HepG2 (cell line): ENCODE measurements around the gene BABAM2. TPM values are rescaled to one million over a fixed set of nuclear protein-coding genes. Genes with fewer than 3 reads are reported as not detected.

Experiments used
- ATAC-seq: fragments of 200-7000 bp; cut with Tn5 transposase; 3 replicates; pipeline ENCODE4 v1.9.1; 2020; ENCODE audit warnings: mild to moderate bottlenecking, moderate library complexity
- BruUV-seq: library from RNA; stranded (reverse); fragments of 400-500 nt; replicated peaks from 2 replicates; lab custom pipeline; 2021; lab: Mats Ljungman, UMichigan
- CTCF ChIA-PET: fragments of 300-600 bp; formaldehyde crosslinking; extraction: SDS; loops from one replicate; lab custom pipeline; 2021; ENCODE audit warnings: low total read pairs, inconsistent platforms, low intra/inter-chr PET ratio; lab: Yijun Ruan, JAX
- POLR2A ChIA-PET: fragments of 350-600 bp; sonication (Branson Sonifier 250); formaldehyde crosslinking; loops from one replicate; lab custom pipeline; 2020; ENCODE audit warnings: antibody characterized with exemption, inconsistent platforms; lab: Yijun Ruan, JAX
- DNase-seq: peaks from one replicate; pipeline ENCODE4 v3.0.0-alpha.2; 2015; ENCODE audit warnings: low spot score
- FAIRE-seq: peaks from 3 replicates; lab custom pipeline; 2011; peaks lifted over from hg19 to GRCh38; lab: Jason Lieb, UNC
- H2AFZ ChIP-seq: one replicate; pipeline ENCODE4 v1.6.1; 2011; ENCODE audit warnings: low read length, inconsistent platforms
- H3K27ac ChIP-seq: fragments of 300-600 bp; 3 replicates; pipeline ENCODE4 v1.8.0; 2011; ENCODE audit warnings: mixed run types, mild to moderate bottlenecking, mixed read lengths, low read length, inconsistent platforms; ENCODE audit not compliant: insufficient read depth; ENCODE audit errors: extremely low read length
- H3K27me3 ChIP-seq, 2 experiments: fragments of 200-600 bp in 1 of 2; 2 replicates in 1 of 2; 3 replicates in 1 of 2; pipeline versions ENCODE4 v1.6.0 to v1.8.0; 2011; ENCODE audit warnings: low read length in 2 of 2, mild to moderate bottlenecking in 2 of 2, moderate library complexity in 2 of 2, inconsistent platforms in 1 of 2; ENCODE audit not compliant: insufficient read depth in 2 of 2, control insufficient read depth in 1 of 2
- H3K36me3 ChIP-seq, 2 experiments: fragments of 200-600 bp in 1 of 2; replicated peaks in 1 of 2; 2 replicates in 1 of 2; 3 replicates in 1 of 2; pipeline versions ENCODE4 v1.5.1 to v1.8.0; 2011; ENCODE audit warnings: low read length in 2 of 2, inconsistent platforms in 1 of 2; ENCODE audit not compliant: insufficient read depth in 2 of 2, control insufficient read depth in 1 of 2
- H3K4me1 ChIP-seq: 2 replicates; pipeline ENCODE4 v1.5.1; 2012; ENCODE audit warnings: low read length, inconsistent platforms; ENCODE audit not compliant: insufficient read depth
- H3K4me2 ChIP-seq: 2 replicates; pipeline ENCODE4 v1.6.0; 2011; ENCODE audit warnings: low read depth, low read length, inconsistent platforms
- H3K4me3 ChIP-seq, 3 experiments: fragments of 200-600 bp in 1 of 3; sonication (generic), shearing (Covaris generic) in 1 of 3; replicated peaks in 1 of 3; 2 replicates each; pipeline ENCODE4 v1.5.1; 2011 to 2016; ENCODE audit warnings: low read length in 3 of 3, inconsistent platforms in 2 of 3, low read depth in 2 of 3, mild to moderate bottlenecking in 2 of 3, control low read depth in 1 of 3, mixed read lengths in 1 of 3; ENCODE audit not compliant: insufficient read depth in 1 of 3
- H3K79me2 ChIP-seq: one replicate; pipeline ENCODE4 v1.6.1; 2011; ENCODE audit warnings: low read length, inconsistent platforms; ENCODE audit not compliant: insufficient read depth
- H3K9ac ChIP-seq: 2 replicates; pipeline ENCODE4 v1.6.0; 2011; ENCODE audit warnings: mild to moderate bottlenecking, low read depth, low read length, inconsistent platforms; ENCODE audit not compliant: insufficient read depth
- H3K9me3 ChIP-seq: 2 replicates; pipeline ENCODE4 v1.5.1; 2012; ENCODE audit warnings: mild to moderate bottlenecking, low read length
- H4K20me1 ChIP-seq: 2 replicates; pipeline ENCODE4 v1.6.0; 2011; ENCODE audit warnings: inconsistent platforms, mild to moderate bottlenecking, low read length, moderate library complexity; ENCODE audit not compliant: insufficient read depth
- ARNT2 ChIP-seq: sonication (generic); formaldehyde crosslinking; IDR thresholded peaks from 2 replicates; pipeline ENCODE4 v1.8.0; 2022; ENCODE audit warnings: mild to moderate bottlenecking, low read depth, missing genetic modification reagents, moderate library complexity
- HIVEP1 ChIP-seq: sonication (generic); formaldehyde crosslinking; IDR thresholded peaks from 2 replicates; pipeline ENCODE4 v1.4.0; 2020; ENCODE audit warnings: mild to moderate bottlenecking, missing genetic modification reagents
- KLF12 ChIP-seq: sonication (generic); formaldehyde crosslinking; IDR thresholded peaks from 2 replicates; pipeline ENCODE4 v1.4.0; 2020; ENCODE audit warnings: missing genetic modification reagents, borderline replicate concordance
- MED8 ChIP-seq: sonication (generic); formaldehyde crosslinking; IDR thresholded peaks from 2 replicates; pipeline ENCODE4 v1.8.1; 2023; ENCODE audit warnings: mild to moderate bottlenecking, missing genetic modification reagents; ENCODE audit not compliant: insufficient replicate concordance
- SAFB2 ChIP-seq: sonication (generic); formaldehyde crosslinking; IDR thresholded peaks from 2 replicates; pipeline ENCODE4 v1.5.1; 2020; ENCODE audit warnings: missing genetic modification reagents, low read depth, mild to moderate bottlenecking, borderline replicate concordance
- THRA ChIP-seq: sonication (generic); formaldehyde crosslinking; IDR thresholded peaks from 2 replicates; pipeline ENCODE4 v1.4.0; 2020; ENCODE audit warnings: missing genetic modification reagents, borderline replicate concordance
- ZNF274 ChIP-seq: sonication (generic); formaldehyde crosslinking; IDR thresholded peaks from 2 replicates; pipeline ENCODE4 v1.5.1; 2020; ENCODE audit warnings: mild to moderate bottlenecking, missing genetic modification reagents
- ZNF430 ChIP-seq: sonication (generic); formaldehyde crosslinking; IDR thresholded peaks from 2 replicates; pipeline ENCODE4 v1.9.0; 2021; ENCODE audit warnings: mild to moderate bottlenecking, missing genetic modification reagents
- ZNF446 ChIP-seq: sonication (generic); formaldehyde crosslinking; IDR thresholded peaks from 2 replicates; pipeline ENCODE4 v1.5.0; 2020; ENCODE audit warnings: mild to moderate bottlenecking, missing genetic modification reagents
- WGBS: methylation state at CpG from one replicate; pipeline ENCODE4 v1.1.6; 2017; ENCODE audit warnings: low lambda C conversion rate; 5-methylcytosine and 5-hydroxymethylcytosine counted together
- in situ Hi-C: cut with HindIII; loops from 2 replicates; pipeline ENCODE4 v1.10.0; 2017; ENCODE audit warnings: low pct_unique_long_range_greater_than_20kb; ENCODE audit not compliant: extremely low pct_ligation_motif_present
- intact Hi-C: fragments of 100-400 bp; cut with micrococcal nuclease; formaldehyde crosslinking; loops from one replicate; pipeline ENCODE4 v1.10.0; 2022; ENCODE audit not compliant: unreplicated experiment
- polyA plus RNA-seq, 8 experiments: library from polyadenylated mRNA; depleted of rRNA in 3 of 8; stranded (reverse) in 7 of 8; unstranded in 1 of 8; fragments of >200 nt; fragmentation: Illumina TruSeq in 4 of 8; extraction: Trizol in 4 of 8; gene quantifications; 2 replicates each; pipeline versions ENCODE4 v1.2.1 to v1.2.3, GENCODE V29; 2011 to 2016; ENCODE audit warnings: low read depth in 4 of 8, missing spikeins in 1 of 8, mixed read lengths in 1 of 8; ENCODE audit not compliant: insufficient read depth in 1 of 8
- total RNA-seq, 5 experiments: library from RNA; depleted of rRNA; stranded (reverse); fragments of >200 nt; fragmentation: Illumina TruSeq; extraction: Trizol; gene quantifications; 2 replicates each; pipeline ENCODE4 v1.2.3, GENCODE V29; 2016; ENCODE audit warnings: low read depth in 1 of 5
- TF ChIP-seq, protein P1 (sequence below): sonication (generic); formaldehyde crosslinking; IDR thresholded peaks from 2 replicates; pipeline ENCODE4 v1.4.0; 2020; ENCODE audit warnings: missing genetic modification reagents
- TF ChIP-seq, protein P2 (sequence below): sonication (generic); formaldehyde crosslinking; IDR thresholded peaks from 2 replicates; pipeline ENCODE4 v1.4.0; 2020; ENCODE audit warnings: missing genetic modification reagents
- TF ChIP-seq, protein P3 (sequence below): sonication (generic); formaldehyde crosslinking; IDR thresholded peaks from 2 replicates; pipeline ENCODE4 v1.5.1; 2020; ENCODE audit warnings: missing genetic modification reagents, mild to moderate bottlenecking, borderline replicate concordance

Gene BABAM2
- total and polyA plus RNA-seq, 2 of the 13 experiments (the other 11 are each of a cell fraction or from before 2014, with no cell fraction given), result 24.9 to 28.0 TPM

- no peaks in the 10 kb centered on the region for H3K79me2 ChIP-seq
- CTCF ChIA-PET, result no interaction called here
- H3K9me3 ChIP-seq, result no peaks in the 10 kb centered on the region
- H3K9ac ChIP-seq, result no peak overlapping the region
- intact Hi-C loops (no loop called here), in situ Hi-C loops (no loop called here)
- ATAC-seq, result no peak
- no peak overlapping the region for H2AFZ ChIP-seq
- H3K27me3 ChIP-seq, result no peaks in the 10 kb centered on the region
- H4K20me1 ChIP-seq, result no peaks in the 10 kb centered on the region
- no TSS peak for BruUV-seq
- no peak overlapping the region for H3K4me3 ChIP-seq
- H3K36me3 ChIP-seq, result peaks cover 0 to 2% of the 10 kb centered on the region in 2 experiments; a peak in 1 of 5 replicates
- H3K4me2 ChIP-seq, result no peak overlapping the region
- DNase-seq, result no peak
- TF ChIP-seq, protein P1, sequence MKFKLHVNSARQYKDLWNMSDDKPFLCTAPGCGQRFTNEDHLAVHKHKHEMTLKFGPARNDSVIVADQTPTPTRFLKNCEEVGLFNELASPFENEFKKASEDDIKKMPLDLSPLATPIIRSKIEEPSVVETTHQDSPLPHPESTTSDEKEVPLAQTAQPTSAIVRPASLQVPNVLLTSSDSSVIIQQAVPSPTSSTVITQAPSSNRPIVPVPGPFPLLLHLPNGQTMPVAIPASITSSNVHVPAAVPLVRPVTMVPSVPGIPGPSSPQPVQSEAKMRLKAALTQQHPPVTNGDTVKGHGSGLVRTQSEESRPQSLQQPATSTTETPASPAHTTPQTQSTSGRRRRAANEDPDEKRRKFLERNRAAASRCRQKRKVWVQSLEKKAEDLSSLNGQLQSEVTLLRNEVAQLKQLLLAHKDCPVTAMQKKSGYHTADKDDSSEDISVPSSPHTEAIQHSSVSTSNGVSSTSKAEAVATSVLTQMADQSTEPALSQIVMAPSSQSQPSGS (CRISPR knock-in tag), result no peak
- no peak for TF ChIP-seq THRA
- no peak for TF ChIP-seq KLF12 (CRISPR knock-in tag)
- TF ChIP-seq, protein P2, sequence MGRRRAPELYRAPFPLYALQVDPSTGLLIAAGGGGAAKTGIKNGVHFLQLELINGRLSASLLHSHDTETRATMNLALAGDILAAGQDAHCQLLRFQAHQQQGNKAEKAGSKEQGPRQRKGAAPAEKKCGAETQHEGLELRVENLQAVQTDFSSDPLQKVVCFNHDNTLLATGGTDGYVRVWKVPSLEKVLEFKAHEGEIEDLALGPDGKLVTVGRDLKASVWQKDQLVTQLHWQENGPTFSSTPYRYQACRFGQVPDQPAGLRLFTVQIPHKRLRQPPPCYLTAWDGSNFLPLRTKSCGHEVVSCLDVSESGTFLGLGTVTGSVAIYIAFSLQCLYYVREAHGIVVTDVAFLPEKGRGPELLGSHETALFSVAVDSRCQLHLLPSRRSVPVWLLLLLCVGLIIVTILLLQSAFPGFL (CRISPR knock-in tag), result no peak
- TF ChIP-seq SAFB2, result no peak
- no peak for TF ChIP-seq ZNF274 (CRISPR knock-in tag)
- TF ChIP-seq ARNT2 (CRISPR knock-in tag), result no peak
- TF ChIP-seq, protein P3, sequence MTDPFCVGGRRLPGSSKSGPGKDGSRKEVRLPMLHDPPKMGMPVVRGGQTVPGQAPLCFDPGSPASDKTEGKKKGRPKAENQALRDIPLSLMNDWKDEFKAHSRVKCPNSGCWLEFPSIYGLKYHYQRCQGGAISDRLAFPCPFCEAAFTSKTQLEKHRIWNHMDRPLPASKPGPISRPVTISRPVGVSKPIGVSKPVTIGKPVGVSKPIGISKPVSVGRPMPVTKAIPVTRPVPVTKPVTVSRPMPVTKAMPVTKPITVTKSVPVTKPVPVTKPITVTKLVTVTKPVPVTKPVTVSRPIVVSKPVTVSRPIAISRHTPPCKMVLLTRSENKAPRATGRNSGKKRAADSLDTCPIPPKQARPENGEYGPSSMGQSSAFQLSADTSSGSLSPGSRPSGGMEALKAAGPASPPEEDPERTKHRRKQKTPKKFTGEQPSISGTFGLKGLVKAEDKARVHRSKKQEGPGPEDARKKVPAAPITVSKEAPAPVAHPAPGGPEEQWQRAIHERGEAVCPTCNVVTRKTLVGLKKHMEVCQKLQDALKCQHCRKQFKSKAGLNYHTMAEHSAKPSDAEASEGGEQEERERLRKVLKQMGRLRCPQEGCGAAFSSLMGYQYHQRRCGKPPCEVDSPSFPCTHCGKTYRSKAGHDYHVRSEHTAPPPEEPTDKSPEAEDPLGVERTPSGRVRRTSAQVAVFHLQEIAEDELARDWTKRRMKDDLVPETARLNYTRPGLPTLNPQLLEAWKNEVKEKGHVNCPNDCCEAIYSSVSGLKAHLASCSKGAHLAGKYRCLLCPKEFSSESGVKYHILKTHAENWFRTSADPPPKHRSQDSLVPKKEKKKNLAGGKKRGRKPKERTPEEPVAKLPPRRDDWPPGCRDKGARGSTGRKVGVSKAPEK (CRISPR knock-in tag), result no peak
- TF ChIP-seq ZNF446 (CRISPR knock-in tag), result no peak
- no peak for TF ChIP-seq ZNF430
- no peak for TF ChIP-seq MED8 (CRISPR knock-in tag)
- no peak for TF ChIP-seq HIVEP1 (CRISPR knock-in tag)
- TF ChIP-seq, all 625 proteins: peak for 0
- Histone ChIP-seq H3K27ac (no peak overlapping the region), H3K4me1 (no peaks in the 10 kb centered on the region)
- WGBS, result 95% methylated on average over 5 of the region's 5 CpGs
- FAIRE-seq, result no peak
- POLR2A ChIA-PET, result no interaction called here
These were observed 56.1 kb downstream of the BABAM2 start for GRCh38 chr2:27946530-27947060.
